H9 (cell line): ENCODE data around the gene KAT5. TPM values are rescaled to one million over a fixed set of nuclear protein-coding genes. Genes with fewer than 3 reads are reported as not detected.

Source experiments
- DNase-seq: peaks from one replicate; pipeline ENCODE4 v3.0.0-alpha.2; 2017
- H2AFZ ChIP-seq: one replicate; pipeline ENCODE4 v1.6.1; 2013; ENCODE audit warnings: mild to moderate bottlenecking, low read length, control low read depth, moderate library complexity
- H2AK5ac ChIP-seq: 2 replicates; pipeline ENCODE4 v1.6.1; 2013; ENCODE audit warnings: low read length, control low read depth, mixed read lengths; ENCODE audit not compliant: insufficient read length
- H2BK120ac ChIP-seq: one replicate; pipeline ENCODE4 v1.6.1; 2013; ENCODE audit warnings: low read depth, mild to moderate bottlenecking, low read length, control low read depth, inconsistent platforms; ENCODE audit not compliant: poor library complexity, severe bottlenecking
- H2BK12ac ChIP-seq: 2 replicates; pipeline ENCODE4 v1.6.1; 2013; ENCODE audit warnings: low read length, control low read depth, mixed read lengths, low read depth; ENCODE audit not compliant: insufficient read length
- H2BK15ac ChIP-seq: 2 replicates; pipeline ENCODE4 v1.6.1; 2013; ENCODE audit warnings: low read depth, low read length, control low read depth
- H2BK20ac ChIP-seq: one replicate; pipeline ENCODE4 v1.6.1; 2013; ENCODE audit warnings: low read depth, mild to moderate bottlenecking, low read length, control low read depth, inconsistent platforms; ENCODE audit not compliant: poor library complexity, severe bottlenecking
- H2BK5ac ChIP-seq: 2 replicates; pipeline ENCODE4 v1.6.1; 2013; ENCODE audit warnings: low read length, control low read depth, mixed read lengths; ENCODE audit not compliant: insufficient read length
- H3K14ac ChIP-seq: 2 replicates; pipeline ENCODE4 v1.6.1; 2013; ENCODE audit warnings: low read length, control low read depth; ENCODE audit not compliant: insufficient read depth
- H3K18ac ChIP-seq: 2 replicates; pipeline ENCODE4 v1.6.1; 2013; ENCODE audit warnings: low read depth, mild to moderate bottlenecking, mixed read lengths, low read length, control low read depth; ENCODE audit not compliant: insufficient read length
- H3K23ac ChIP-seq: 2 replicates; pipeline ENCODE4 v1.6.1; 2013; ENCODE audit warnings: low read length, control low read depth, mixed read lengths, low read depth; ENCODE audit not compliant: insufficient read length
- H3K23me2 ChIP-seq: 2 replicates; pipeline ENCODE4 v1.6.1; 2013; ENCODE audit warnings: low read depth, mild to moderate bottlenecking, mixed read lengths, low read length, control low read depth; ENCODE audit not compliant: insufficient read length, poor library complexity, severe bottlenecking
- H3K27ac ChIP-seq: 2 replicates; pipeline ENCODE4 v1.5.1; 2013; ENCODE audit warnings: low read length, control low read depth, mixed read lengths, low read depth; ENCODE audit not compliant: insufficient read length
- H3K27me3 ChIP-seq: 2 replicates; pipeline ENCODE4 v1.6.1; 2013; ENCODE audit warnings: low read length, control low read depth, inconsistent platforms; ENCODE audit not compliant: insufficient read depth
- H3K4ac ChIP-seq: 2 replicates; pipeline ENCODE4 v1.6.1; 2013; ENCODE audit warnings: low read depth, mild to moderate bottlenecking, control low read depth, inconsistent platforms, low read length, moderate library complexity
- H3K4me1 ChIP-seq: 2 replicates; pipeline ENCODE4 v1.6.1; 2013; ENCODE audit warnings: low read length, control low read depth, inconsistent platforms; ENCODE audit not compliant: insufficient read depth
- H3K4me2 ChIP-seq: 2 replicates; pipeline ENCODE4 v1.6.1; 2013; ENCODE audit warnings: low read length, control low read depth, mixed read lengths; ENCODE audit not compliant: insufficient read length, insufficient read depth
- H3K56ac ChIP-seq: 2 replicates; pipeline ENCODE4 v1.6.1; 2013; ENCODE audit warnings: low read depth, mild to moderate bottlenecking, mixed read lengths, low read length, control low read depth; ENCODE audit not compliant: insufficient read length
- H3K79me1 ChIP-seq: 2 replicates; pipeline ENCODE4 v1.6.1; 2013; ENCODE audit warnings: low read depth, mild to moderate bottlenecking, moderate library complexity, low read length, control low read depth, inconsistent platforms; ENCODE audit not compliant: insufficient read depth, poor library complexity, severe bottlenecking
- H3K79me2 ChIP-seq: 2 replicates; pipeline ENCODE4 v1.6.1; 2013; ENCODE audit warnings: low read length, control low read depth, inconsistent platforms; ENCODE audit not compliant: insufficient read depth
- H3K9ac ChIP-seq: 2 replicates; pipeline ENCODE4 v1.6.1; 2013; ENCODE audit warnings: low read length, control low read depth, mixed read lengths; ENCODE audit not compliant: insufficient read length; ENCODE audit errors: extremely low read depth
- H3K9me3 ChIP-seq: one replicate; pipeline ENCODE4 v1.6.1; 2013; ENCODE audit warnings: low read depth, low read length, inconsistent platforms; ENCODE audit not compliant: control insufficient read depth
- H3T11ph ChIP-seq: one replicate; pipeline ENCODE4 v1.6.1; 2013; ENCODE audit warnings: mild to moderate bottlenecking, low read length, control low read depth, inconsistent platforms
- H4K20me1 ChIP-seq: one replicate; pipeline ENCODE4 v1.6.1; 2013; ENCODE audit not compliant: control insufficient read depth, insufficient read length, insufficient read depth
- H4K5ac ChIP-seq: 2 replicates; pipeline ENCODE4 v1.6.1; 2013; ENCODE audit warnings: low read depth, mild to moderate bottlenecking, mixed read lengths, low read length, control low read depth; ENCODE audit not compliant: insufficient read length
- H4K8ac ChIP-seq: replicated peaks from 2 replicates; pipeline ENCODE4 v1.6.1; 2013; ENCODE audit warnings: low read length, control low read depth, mixed read lengths, low read depth; ENCODE audit not compliant: insufficient read length
- H4K91ac ChIP-seq: 2 replicates; pipeline ENCODE4 v1.6.1; 2013; ENCODE audit warnings: low read depth, mild to moderate bottlenecking, moderate library complexity, mixed read lengths, low read length, control low read depth; ENCODE audit not compliant: insufficient read length
- H3K27ac Mint-ChIP-seq, 3 experiments: 2 replicates in 2 of 3; 3 replicates in 1 of 3; pipeline ENCODE4 v1.8.0; 2020 to 2021; ENCODE audit warnings: mixed read lengths in 3 of 3, mild to moderate bottlenecking in 1 of 3, moderate library complexity in 1 of 3
- H3K27me3 Mint-ChIP-seq: 2 replicates; pipeline ENCODE4 v1.8.0; 2021; ENCODE audit warnings: low read depth, mild to moderate bottlenecking, moderate library complexity, mixed read lengths
- H3K36me3 Mint-ChIP-seq, 3 experiments: 2 replicates in 2 of 3; 3 replicates in 1 of 3; pipeline ENCODE4 v1.8.0; 2020 to 2021; ENCODE audit warnings: low read depth in 3 of 3, mixed read lengths in 3 of 3; ENCODE audit not compliant: insufficient read depth in 1 of 3
- H3K4me1 Mint-ChIP-seq, 2 experiments: 2 replicates each; pipeline ENCODE4 v1.8.0; 2020; ENCODE audit warnings: mixed read lengths in 2 of 2
- H3K4me3 Mint-ChIP-seq, 2 experiments: 2 replicates in 1 of 2; 3 replicates in 1 of 2; pipeline ENCODE4 v1.8.0; 2020 to 2021; ENCODE audit warnings: mild to moderate bottlenecking in 2 of 2, mixed read lengths in 2 of 2, moderate library complexity in 1 of 2
- H3K9me3 Mint-ChIP-seq, 2 experiments: 2 replicates in 1 of 2; 3 replicates in 1 of 2; pipeline ENCODE4 v1.8.0; 2020; ENCODE audit warnings: mild to moderate bottlenecking in 2 of 2, mixed read lengths in 2 of 2, moderate library complexity in 1 of 2
- total RNA-seq: library from RNA; stranded (reverse); gene quantifications from 2 replicates; pipeline ENCODE4 v1.2.1, GENCODE V29; 2021
- TF ChIP-seq, protein P1 (sequence below): fragments of 200-600 bp; sonication (generic); conservative IDR thresholded peaks from 3 replicates; pipeline ENCODE4 v1.8.0; 2021; ENCODE audit warnings: antibody characterized with exemption, mild to moderate bottlenecking

KAT5 gene
- total RNA-seq, 1 experiment from 2014 or later = 56.7 TPM

- H3K9me3 Mint-ChIP-seq = peaks cover 46 to 55% of the 10 kb centered on the region in 2 experiments
- Histone ChIP-seq H4K8ac (no peak overlapping the region), H3K79me2 (no peaks in the 10 kb centered on the region), H4K20me1 (no peaks in the 10 kb centered on the region), H3K4ac (no peak overlapping the region), H4K5ac (no peak overlapping the region), H3K14ac (no peak overlapping the region), H3K18ac (no peak overlapping the region), H2AFZ (no peak overlapping the region), H3K56ac (no peak overlapping the region), H2BK20ac (no peak overlapping the region), H3K23me2 (no peaks in the 10 kb centered on the region), H3K27me3 (no peaks in the 10 kb centered on the region), H4K91ac (no peak overlapping the region), H2BK12ac (no peak overlapping the region), H2BK120ac (no peak overlapping the region), H3K4me2 (no peak overlapping the region), H2BK15ac (no peak overlapping the region), H3K27ac (no peak overlapping the region), H3K9me3 (peaks cover 4% of the 10 kb centered on the region), H3K79me1 (no peaks in the 10 kb centered on the region), H3K23ac (no peak overlapping the region), H3K9ac (no peak overlapping the region), H2BK5ac (no peak overlapping the region), H3T11ph (no peak overlapping the region), H2AK5ac (no peak overlapping the region), H3K4me1 (no peaks in the 10 kb centered on the region)
- peaks cover 41% of the 10 kb centered on the region for H3K27me3 Mint-ChIP-seq
- peaks cover 0 to 1% (median 0%) of the 10 kb centered on the region in 3 experiments; a peak in 1 of 7 replicates for H3K36me3 Mint-ChIP-seq
- TF ChIP-seq, protein P1, sequence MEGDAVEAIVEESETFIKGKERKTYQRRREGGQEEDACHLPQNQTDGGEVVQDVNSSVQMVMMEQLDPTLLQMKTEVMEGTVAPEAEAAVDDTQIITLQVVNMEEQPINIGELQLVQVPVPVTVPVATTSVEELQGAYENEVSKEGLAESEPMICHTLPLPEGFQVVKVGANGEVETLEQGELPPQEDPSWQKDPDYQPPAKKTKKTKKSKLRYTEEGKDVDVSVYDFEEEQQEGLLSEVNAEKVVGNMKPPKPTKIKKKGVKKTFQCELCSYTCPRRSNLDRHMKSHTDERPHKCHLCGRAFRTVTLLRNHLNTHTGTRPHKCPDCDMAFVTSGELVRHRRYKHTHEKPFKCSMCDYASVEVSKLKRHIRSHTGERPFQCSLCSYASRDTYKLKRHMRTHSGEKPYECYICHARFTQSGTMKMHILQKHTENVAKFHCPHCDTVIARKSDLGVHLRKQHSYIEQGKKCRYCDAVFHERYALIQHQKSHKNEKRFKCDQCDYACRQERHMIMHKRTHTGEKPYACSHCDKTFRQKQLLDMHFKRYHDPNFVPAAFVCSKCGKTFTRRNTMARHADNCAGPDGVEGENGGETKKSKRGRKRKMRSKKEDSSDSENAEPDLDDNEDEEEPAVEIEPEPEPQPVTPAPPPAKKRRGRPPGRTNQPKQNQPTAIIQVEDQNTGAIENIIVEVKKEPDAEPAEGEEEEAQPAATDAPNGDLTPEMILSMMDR = no peak
- H3K4me1 Mint-ChIP-seq = no peaks in the 10 kb centered on the region
- H3K4me3 Mint-ChIP-seq = no peak overlapping the region
- no peak overlapping the region for H3K27ac Mint-ChIP-seq
- DNase-seq = no peak
Observed at GRCh38 chr11:65736810-65737209, 24.8 kb downstream of the KAT5 start.
